ENCODE results near the gene AMFR.
A peak's percentile ranks its signal among the peaks of the same experiment; 100 is the strongest.

AMFR gene

DNA sequence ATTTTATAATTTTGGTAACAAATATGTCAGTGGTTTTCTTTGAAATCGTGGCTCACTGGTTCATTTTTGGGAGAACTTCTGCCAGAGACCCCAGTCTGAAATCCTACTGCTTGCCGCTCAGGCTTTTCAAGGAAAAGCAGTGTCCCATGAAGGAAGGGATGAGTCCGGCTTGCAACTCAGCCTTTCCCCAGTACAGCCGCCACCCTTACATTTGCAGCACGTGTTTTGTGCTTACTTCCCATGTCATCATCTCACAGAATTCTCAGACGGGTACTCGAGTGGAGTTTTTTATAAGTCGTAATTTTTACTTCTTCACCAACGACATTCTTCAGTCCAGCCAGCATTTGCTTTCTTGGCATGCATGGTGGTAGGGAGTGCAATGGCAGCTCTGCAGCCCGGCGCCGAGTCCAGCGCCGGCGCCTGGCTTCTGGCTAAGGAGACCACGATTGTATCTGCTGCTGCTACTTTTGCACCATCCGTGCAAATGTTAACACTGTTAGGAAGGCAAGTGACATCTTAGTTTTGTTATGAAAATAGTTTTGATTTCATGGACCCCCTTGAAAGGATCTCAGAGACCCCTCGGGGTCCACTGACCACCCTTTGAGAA, 111.0 kb downstream of the AMFR start:
- no peak overlapping the region for H3K14ac ChIP-seq (ENCODE audit: low read length in 2 of 2)
- 83% methylated on average over 18 of the region's 18 CpGs for WGBS

DNA sequence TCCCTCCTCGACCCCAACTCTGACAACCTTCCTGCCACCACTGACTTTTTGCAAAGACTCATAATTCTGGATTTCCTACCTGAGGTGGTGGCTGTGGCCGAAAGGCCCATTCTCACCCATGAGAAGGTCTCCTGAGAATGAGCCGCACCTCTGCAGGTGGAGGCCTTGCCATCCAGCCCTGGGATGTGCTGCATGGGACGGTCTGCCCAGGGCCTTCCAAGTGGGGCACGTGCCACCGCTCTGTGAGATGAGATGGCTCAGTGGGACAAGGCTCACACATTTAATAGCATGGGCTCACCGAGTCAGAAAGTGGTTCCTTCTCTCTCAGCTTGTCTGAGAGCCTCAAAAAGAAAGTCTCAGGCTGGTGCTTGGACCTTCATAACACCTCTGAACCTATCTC, 112.8 kb downstream of the AMFR start:
- WGBS = 88% methylated on average over 7 of the region's 7 CpGs
- no peak overlapping the region for H3K9ac ChIP-seq (ENCODE audit: low read length)

More for the DNA sequence above, 111.0 kb downstream of the AMFR start:
- H3K4me2 ChIP-seq (ENCODE audit: low read length, poor library complexity, severe bottlenecking) = no peak overlapping the region
- H3K23ac ChIP-seq (ENCODE audit: low read length in 2 of 2) = no peak overlapping the region
- H3K9ac ChIP-seq (ENCODE audit: low read length) = no peak overlapping the region
- no peak overlapping the region for H4K91ac ChIP-seq (ENCODE audit: low read length)
- no peaks in the 10 kb centered on the region for H3K36me3 ChIP-seq (ENCODE audit: control insufficient read depth in 1 of 2, insufficient read depth in 2 of 2, low read depth in 1 of 2, low read length in 2 of 2)
- H3K4me3 ChIP-seq (ENCODE audit: insufficient read depth in 1 of 2, low read depth in 1 of 2, low read length in 2 of 2) = no peak overlapping the region
- H2BK5ac ChIP-seq (ENCODE audit: low read depth, low read length, poor library complexity, severe bottlenecking) = no peak overlapping the region
- no peak for DNase-seq
- H3K79me1 ChIP-seq (replicated peaks; ENCODE audit: low read length, poor library complexity, severe bottlenecking) = no peaks in the 10 kb centered on the region
- H2BK12ac ChIP-seq (ENCODE audit: low read length in 2 of 2) = no peak overlapping the region
- no peak overlapping the region for H2BK15ac ChIP-seq (ENCODE audit: low read depth, poor library complexity, severe bottlenecking)
- H4K8ac ChIP-seq (ENCODE audit: low read length) = no peak overlapping the region
- H3K4me1 ChIP-seq (ENCODE audit: control insufficient read depth, insufficient read depth, low read depth, low read length) = peaks cover 4% of the 10 kb centered on the region
- no peak overlapping the region for H3K4ac ChIP-seq (ENCODE audit: low read depth in 1 of 2, low read length in 2 of 2)
- no peak overlapping the region for H2AK5ac ChIP-seq (ENCODE audit: low read length, severe bottlenecking)
- no peak overlapping the region for H3K18ac ChIP-seq (ENCODE audit: low read depth in 1 of 2, low read length in 2 of 2)
- H3K9me3 ChIP-seq (ENCODE audit: control insufficient read depth, low read length) = no peaks in the 10 kb centered on the region
- no peak overlapping the region for H3K27ac ChIP-seq (ENCODE audit: low read length, poor library complexity, severe bottlenecking)
- no peak overlapping the region for H2AFZ ChIP-seq (ENCODE audit: low read depth, low read length)
- H2BK120ac ChIP-seq (ENCODE audit: low read depth, low read length) = no peak overlapping the region
- H3K27me3 ChIP-seq (ENCODE audit: control insufficient read depth in 1 of 2, insufficient read depth in 1 of 2, low read length in 2 of 2) = peaks cover 18 to 26% of the 10 kb centered on the region in 2 experiments

DNA sequence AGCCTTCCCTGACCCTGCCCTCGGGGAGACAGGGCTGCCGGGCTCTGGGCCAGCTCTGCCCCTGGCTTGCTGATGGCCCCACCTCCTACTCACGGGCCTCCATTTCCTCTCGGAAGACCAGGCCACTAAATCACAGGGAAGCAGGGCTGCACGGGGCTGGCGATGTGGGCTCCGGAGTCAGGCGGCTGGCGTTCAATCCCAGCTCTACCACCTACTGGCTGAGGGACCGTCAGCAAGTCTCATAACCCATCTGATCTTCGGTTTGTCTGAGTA, 113.4 kb downstream of the AMFR start:
- H3K9ac ChIP-seq (ENCODE audit: low read length) = no peak overlapping the region
- no peaks in the 10 kb centered on the region for H3K79me1 ChIP-seq (replicated peaks; ENCODE audit: low read length, poor library complexity, severe bottlenecking)
- no peak overlapping the region for H2AK5ac ChIP-seq (ENCODE audit: low read length, severe bottlenecking)
- no peak overlapping the region for H2BK5ac ChIP-seq (ENCODE audit: low read depth, low read length, poor library complexity, severe bottlenecking)
- H3K9me3 ChIP-seq (ENCODE audit: control insufficient read depth, low read length) = no peaks in the 10 kb centered on the region
- H3K18ac ChIP-seq (ENCODE audit: low read depth in 1 of 2, low read length in 2 of 2) = no peak overlapping the region
- no peak overlapping the region for H2BK120ac ChIP-seq (ENCODE audit: low read depth, low read length)
- no peaks in the 10 kb centered on the region for H3K36me3 ChIP-seq (ENCODE audit: control insufficient read depth in 1 of 2, insufficient read depth in 2 of 2, low read depth in 1 of 2, low read length in 2 of 2)
- H3K4ac ChIP-seq (ENCODE audit: low read depth in 1 of 2, low read length in 2 of 2) = no peak overlapping the region
- no peak overlapping the region for H4K91ac ChIP-seq (ENCODE audit: low read length)
- H3K4me3 ChIP-seq (ENCODE audit: insufficient read depth in 1 of 2, low read depth in 1 of 2, low read length in 2 of 2) = no peak overlapping the region
- H2BK15ac ChIP-seq (ENCODE audit: low read depth, poor library complexity, severe bottlenecking) = no peak overlapping the region
- H2BK12ac ChIP-seq (ENCODE audit: low read length in 2 of 2) = no peak overlapping the region
- no peak overlapping the region for H3K27ac ChIP-seq (ENCODE audit: low read length, poor library complexity, severe bottlenecking)
- peaks cover 30 to 36% of the 10 kb centered on the region in 2 experiments for H3K27me3 ChIP-seq (ENCODE audit: control insufficient read depth in 1 of 2, insufficient read depth in 1 of 2, low read length in 2 of 2)
- H3K4me2 ChIP-seq (ENCODE audit: low read length, poor library complexity, severe bottlenecking) = no peak overlapping the region
- no peak for DNase-seq
- H4K8ac ChIP-seq (ENCODE audit: low read length) = no peak overlapping the region
- H2AFZ ChIP-seq (ENCODE audit: low read depth, low read length) = no peak overlapping the region
- 87% methylated on average over 11 of the region's 11 CpGs for whole genome bisulfite sequencing
- H3K23ac ChIP-seq (ENCODE audit: low read length in 2 of 2) = no peak overlapping the region
- H3K4me1 ChIP-seq (ENCODE audit: control insufficient read depth, insufficient read depth, low read depth, low read length) = no peaks in the 10 kb centered on the region
- no peak overlapping the region for H3K14ac ChIP-seq (ENCODE audit: low read length in 2 of 2)

More for the DNA sequence above, 112.8 kb downstream of the AMFR start:
- DNase-seq = no peak
- Histone ChIP-seq H3K27ac (ENCODE audit: low read length, poor library complexity, severe bottlenecking) (no peak overlapping the region), H3K9me3 (ENCODE audit: control insufficient read depth, low read length) (no peaks in the 10 kb centered on the region), H3K27me3 (ENCODE audit: control insufficient read depth in 1 of 2, insufficient read depth in 1 of 2, low read length in 2 of 2) (peaks cover 30 to 37% of the 10 kb centered on the region in 2 experiments), H2BK5ac (ENCODE audit: low read depth, low read length, poor library complexity, severe bottlenecking) (no peak overlapping the region), H3K79me1 (replicated peaks; ENCODE audit: low read length, poor library complexity, severe bottlenecking) (no peaks in the 10 kb centered on the region), H4K8ac (ENCODE audit: low read length) (no peak overlapping the region), H2BK12ac (ENCODE audit: low read length in 2 of 2) (no peak overlapping the region), H3K4me3 (ENCODE audit: insufficient read depth in 1 of 2, low read depth in 1 of 2, low read length in 2 of 2) (no peak overlapping the region), H3K4me1 (ENCODE audit: control insufficient read depth, insufficient read depth, low read depth, low read length) (no peaks in the 10 kb centered on the region), H4K91ac (ENCODE audit: low read length) (no peak overlapping the region), H2BK120ac (ENCODE audit: low read depth, low read length) (no peak overlapping the region), H3K23ac (ENCODE audit: low read length in 2 of 2) (no peak overlapping the region), H2BK15ac (ENCODE audit: low read depth, poor library complexity, severe bottlenecking) (no peak overlapping the region), H2AFZ (ENCODE audit: low read depth, low read length) (no peak overlapping the region), H3K36me3 (ENCODE audit: control insufficient read depth in 1 of 2, insufficient read depth in 2 of 2, low read depth in 1 of 2, low read length in 2 of 2) (no peaks in the 10 kb centered on the region), H2AK5ac (ENCODE audit: low read length, severe bottlenecking) (no peak overlapping the region), H3K4ac (ENCODE audit: low read depth in 1 of 2, low read length in 2 of 2) (no peak overlapping the region), H3K14ac (ENCODE audit: low read length in 2 of 2) (peak overlapping the region in 1 of 2 experiments; percentile 71), H3K18ac (ENCODE audit: low read depth in 1 of 2, low read length in 2 of 2) (no peak overlapping the region), H3K4me2 (ENCODE audit: low read length, poor library complexity, severe bottlenecking) (no peak overlapping the region)

Data from mesenchymal stem cell (in vitro differentiated cells and primary cell).